ENCODE measurements around the gene TRIM33. TPM values are rescaled to one million over a fixed set of nuclear protein-coding genes. Genes with fewer than 3 reads are reported as not detected.
"Not testable (repeated sequence)": the region's sequence is repeated elsewhere in the genome, so short reads cannot be mapped to it uniquely, and the experiment has no call there.

Gene TRIM33
- total RNA-seq, 1 experiment from 2014 or later, result 41.2 TPM

GRCh38 chr1:114479636-114480035, 31.4 kb downstream of the TRIM33 start:
- CTCF ChIA-PET; H3K9ac ChIP-seq (ENCODE audit: low read length); DNase-seq (ENCODE audit: low read depth, low spot score); H3K4me2 ChIP-seq (ENCODE audit: low read length); intact Hi-C loops (cut with micrococcal nuclease); ATAC-seq; H3K27me3 ChIP-seq (ENCODE audit: insufficient read depth, low read length); BruUV-seq (replicated peaks); H3K4me3 ChIP-seq (replicated peaks in 1 of 2; ENCODE audit: low read depth in 1 of 2, low read length in 2 of 2); H3K36me3 ChIP-seq (ENCODE audit: control insufficient read depth in 1 of 2, insufficient read depth in 2 of 2, low read length in 2 of 2); RAD21 ChIA-PET (ENCODE audit: low non-redundant PET in 1 of 2, low total read pairs in 2 of 2, uncharacterized antibody in 2 of 2, unreplicated experiment in 2 of 2); H4K20me1 ChIP-seq (ENCODE audit: insufficient read depth); H3K27ac ChIP-seq (ENCODE audit: low read depth, low read length); H3K9me3 ChIP-seq (ENCODE audit: control insufficient read depth in 1 of 2, insufficient read depth in 1 of 2, low read depth in 1 of 2, low read length in 2 of 2); H3K9me2 ChIP-seq (ENCODE audit: insufficient read depth); H2AFZ ChIP-seq (ENCODE audit: low read depth, low read length, poor library complexity, severe bottlenecking); POLR2A ChIA-PET: not testable (repeated sequence)
- Histone ChIP-seq H3K79me2 (ENCODE audit: insufficient read depth, low read length) (peaks cover 96% of the 10 kb centered on the region), H3K4me1 (ENCODE audit: control insufficient read depth in 1 of 2, insufficient read depth in 2 of 2, low read length in 2 of 2) (peaks cover 10 to 30% of the 10 kb centered on the region in 2 experiments; a peak in 3 of 4 replicates)

GRCh38 chr1:114479134-114479533, 31.9 kb downstream of the TRIM33 start:
- H3K79me2 ChIP-seq (ENCODE audit: insufficient read depth, low read length), result peaks cover 96% of the 10 kb centered on the region
- ChIA-PET RAD21 (ENCODE audit: low non-redundant PET in 1 of 2, low total read pairs in 2 of 2, uncharacterized antibody in 2 of 2, unreplicated experiment in 2 of 2) (no interaction called here), POLR2A (no interaction called here), CTCF (no interaction called here)
- BruUV-seq (replicated peaks), result no TSS peak
- H3K4me1 ChIP-seq (ENCODE audit: control insufficient read depth in 1 of 2, insufficient read depth in 2 of 2, low read length in 2 of 2), result peaks cover 15 to 35% of the 10 kb centered on the region in 2 experiments
- H3K9me2 ChIP-seq (ENCODE audit: insufficient read depth), result no peaks in the 10 kb centered on the region
- ATAC-seq, result no peak
- H3K9me3 ChIP-seq (ENCODE audit: control insufficient read depth in 1 of 2, insufficient read depth in 1 of 2, low read depth in 1 of 2, low read length in 2 of 2), result no peaks in the 10 kb centered on the region
- no peak for DNase-seq (ENCODE audit: low read depth, low spot score)
- no peak overlapping the region for H3K27ac ChIP-seq (ENCODE audit: low read depth, low read length)
- H4K20me1 ChIP-seq (ENCODE audit: insufficient read depth), result no peaks in the 10 kb centered on the region; the same call in 1 of the 2 replicates
- H2AFZ ChIP-seq (ENCODE audit: low read depth, low read length, poor library complexity, severe bottlenecking), result no peak overlapping the region
- H3K9ac ChIP-seq (ENCODE audit: low read length), result no peak overlapping the region
- intact Hi-C loops (cut with micrococcal nuclease), result no loop called here
- no peaks in the 10 kb centered on the region for H3K27me3 ChIP-seq (ENCODE audit: insufficient read depth, low read length)
- H3K36me3 ChIP-seq (ENCODE audit: control insufficient read depth in 1 of 2, insufficient read depth in 2 of 2, low read length in 2 of 2), result no peaks in the 10 kb centered on the region
- no peak for TF ChIP-seq ZNF274 (IDR thresholded peaks at IDR 0.05; ENCODE audit: low read depth, low read length)
- TF ChIP-seq CTCF (IDR thresholded peaks at IDR 0.05 in 2 of 3, conservative IDR thresholded peaks at IDR 0.05 in 1 of 3; ENCODE audit: borderline replicate concordance in 1 of 3, insufficient read depth in 1 of 3, low read depth in 2 of 3, low read length in 2 of 3), result no peak
- no peak for TF ChIP-seq SP1 (IDR thresholded peaks at IDR 0.05; ENCODE audit: low read depth)
- no peak for TF ChIP-seq MAX (IDR thresholded peaks at IDR 0.05)
- no peak for TF ChIP-seq FOSL1 (IDR thresholded peaks at IDR 0.05; ENCODE audit: low read depth)
- no peak for TF ChIP-seq SIN3A (IDR thresholded peaks at IDR 0.05; ENCODE audit: low read depth)
- no peak for TF ChIP-seq JUND (IDR thresholded peaks at IDR 0.05)
- no peak for TF ChIP-seq EGR1 (IDR thresholded peaks at IDR 0.05; ENCODE audit: low read depth)
- no peak for TF ChIP-seq TCF7L2 (IDR thresholded peaks at IDR 0.05; ENCODE audit: borderline replicate concordance, extremely low read depth, insufficient read depth, insufficient read length)
- no peak for TF ChIP-seq EZH2phosphoT487 (IDR thresholded peaks at IDR 0.05; ENCODE audit: borderline replicate concordance)
- TF ChIP-seq ATF3 (IDR thresholded peaks at IDR 0.05), result no peak
- no peak for TF ChIP-seq ZBTB33 (IDR thresholded peaks at IDR 0.05; ENCODE audit: extremely low read depth, insufficient replicate concordance, low read length)
- no peak for TF ChIP-seq YY1 (IDR thresholded peaks at IDR 0.05; ENCODE audit: extremely low read depth, insufficient replicate concordance, low read depth, low read length)
- TF ChIP-seq RAD21 (IDR thresholded peaks at IDR 0.05; ENCODE audit: low read depth), result no peak
- no peak for TF ChIP-seq EZH2 (IDR thresholded peaks at IDR 0.05)
- no peak for TF ChIP-seq POLR2A (IDR thresholded peaks at IDR 0.05; ENCODE audit: borderline replicate concordance, extremely low read depth, insufficient read depth, insufficient read length)
- H3K4me3 ChIP-seq (replicated peaks in 1 of 2; ENCODE audit: low read depth in 1 of 2, low read length in 2 of 2), result no peak overlapping the region
- no peak overlapping the region for H3K4me2 ChIP-seq (ENCODE audit: low read length)
